Measurements from ENCODE around the gene CIB4.

DNA sequence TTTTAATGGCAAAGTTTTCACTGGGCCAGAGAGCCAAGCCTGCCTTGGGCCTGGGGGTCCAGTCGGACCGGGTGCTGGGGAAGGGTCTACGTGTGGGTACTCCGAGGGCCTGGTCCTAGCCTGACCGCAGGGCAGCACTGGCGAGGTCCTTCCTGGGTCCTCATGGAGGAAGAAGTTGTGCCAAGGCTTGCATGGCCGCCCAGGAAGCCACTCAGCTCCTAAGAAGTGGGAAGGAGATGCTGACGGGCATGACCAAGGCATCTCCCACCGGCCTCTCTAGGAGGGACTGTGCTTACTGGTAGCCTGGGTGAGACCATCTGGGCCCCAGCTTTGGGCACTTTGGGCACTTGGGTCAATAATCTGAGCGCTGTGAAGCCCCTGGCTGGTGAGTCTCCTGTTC, 22.6 kb downstream of the CIB4 start:
- TF ChIP-seq CTCF (conservative IDR thresholded peaks at IDR 0.05; ENCODE audit: low read depth, low read length) (no peak), EZH2 (IDR thresholded peaks at IDR 0.05; ENCODE audit: borderline replicate concordance, low read depth, low read length, poor library complexity, severe bottlenecking) (no peak)
